GM19239 (cell line): ENCODE data around the gene HSP90B1.

Experiments
- DNase-seq: peaks from one replicate; pipeline ENCODE4 v3.0.0; 2011; ENCODE audit warnings: low spot score; ENCODE audit not compliant: insufficient read length
- FAIRE-seq: peaks from 2 replicates; lab custom pipeline; 2011; peaks lifted over from hg19 to GRCh38; lab: Jason Lieb, UNC

HSP90B1 gene

DNA sequence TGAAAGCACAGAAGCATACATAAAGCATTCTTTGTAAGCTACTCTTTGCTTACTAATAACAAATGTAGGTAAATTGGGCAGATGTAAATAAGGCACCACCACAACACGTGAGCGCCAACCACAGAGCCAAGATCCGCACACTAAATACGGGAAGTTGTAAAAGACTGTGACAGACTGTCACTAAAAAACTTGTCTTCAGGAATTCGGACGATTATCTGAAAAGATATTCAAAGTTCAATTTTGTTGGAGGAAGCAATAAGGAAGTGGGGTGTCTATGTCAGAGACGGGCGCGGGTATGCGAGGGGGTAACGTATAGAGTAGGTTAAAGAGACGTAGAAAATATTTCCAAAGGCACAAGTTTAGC lies 1.5 kb upstream of the HSP90B1 start:
- peak; percentile 95 for FAIRE-seq
- no peak for DNase-seq

DNA sequence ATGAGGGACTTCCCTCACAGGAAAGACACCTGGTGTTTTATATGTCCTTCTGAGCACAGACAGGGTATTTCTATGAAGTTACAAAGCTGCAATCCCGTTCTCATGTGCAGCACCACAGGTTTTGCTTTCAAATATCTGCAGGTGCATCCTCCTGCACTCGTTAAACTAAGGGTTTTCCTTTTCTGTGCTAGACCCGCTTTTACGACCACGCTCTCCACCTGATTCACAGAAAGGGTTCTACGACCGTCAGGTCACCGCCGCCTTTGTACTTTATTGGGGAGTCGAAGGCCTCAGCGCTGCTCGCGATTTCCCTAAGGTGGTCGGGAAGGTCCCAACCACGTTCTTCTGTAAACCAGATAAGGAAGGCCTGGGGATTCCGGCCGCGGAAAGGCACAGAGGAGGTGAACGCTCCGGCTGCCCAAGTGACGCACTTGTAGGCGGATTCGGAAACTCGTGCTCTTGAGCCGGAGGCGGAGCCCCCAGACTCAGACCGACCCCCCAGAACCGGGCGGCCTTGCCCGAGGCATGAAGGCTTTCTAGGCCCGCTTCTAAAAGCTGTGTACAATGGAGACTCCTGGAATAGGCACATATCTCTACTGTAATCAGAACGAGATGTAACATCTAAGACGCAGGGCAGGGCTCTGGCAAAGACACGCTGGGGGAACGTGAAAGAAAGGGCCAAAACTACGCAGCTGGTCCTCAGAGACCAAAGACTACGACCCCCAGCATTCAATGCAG lies 995 bp upstream of the HSP90B1 start:
- DNase-seq (no peak), FAIRE-seq (peak; percentile 67)

DNA sequence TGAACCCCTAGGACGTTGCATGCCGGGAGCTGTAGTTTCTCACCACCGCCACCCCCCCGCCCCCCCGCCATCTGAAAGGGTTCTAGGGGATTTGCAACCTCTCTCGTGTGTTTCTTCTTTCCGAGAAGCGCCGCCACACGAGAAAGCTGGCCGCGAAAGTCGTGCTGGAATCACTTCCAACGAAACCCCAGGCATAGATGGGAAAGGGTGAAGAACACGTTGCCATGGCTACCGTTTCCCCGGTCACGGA lies 501 bp upstream of the HSP90B1 start:
- DNase-seq (no peak), FAIRE-seq (no peak)

DNA sequence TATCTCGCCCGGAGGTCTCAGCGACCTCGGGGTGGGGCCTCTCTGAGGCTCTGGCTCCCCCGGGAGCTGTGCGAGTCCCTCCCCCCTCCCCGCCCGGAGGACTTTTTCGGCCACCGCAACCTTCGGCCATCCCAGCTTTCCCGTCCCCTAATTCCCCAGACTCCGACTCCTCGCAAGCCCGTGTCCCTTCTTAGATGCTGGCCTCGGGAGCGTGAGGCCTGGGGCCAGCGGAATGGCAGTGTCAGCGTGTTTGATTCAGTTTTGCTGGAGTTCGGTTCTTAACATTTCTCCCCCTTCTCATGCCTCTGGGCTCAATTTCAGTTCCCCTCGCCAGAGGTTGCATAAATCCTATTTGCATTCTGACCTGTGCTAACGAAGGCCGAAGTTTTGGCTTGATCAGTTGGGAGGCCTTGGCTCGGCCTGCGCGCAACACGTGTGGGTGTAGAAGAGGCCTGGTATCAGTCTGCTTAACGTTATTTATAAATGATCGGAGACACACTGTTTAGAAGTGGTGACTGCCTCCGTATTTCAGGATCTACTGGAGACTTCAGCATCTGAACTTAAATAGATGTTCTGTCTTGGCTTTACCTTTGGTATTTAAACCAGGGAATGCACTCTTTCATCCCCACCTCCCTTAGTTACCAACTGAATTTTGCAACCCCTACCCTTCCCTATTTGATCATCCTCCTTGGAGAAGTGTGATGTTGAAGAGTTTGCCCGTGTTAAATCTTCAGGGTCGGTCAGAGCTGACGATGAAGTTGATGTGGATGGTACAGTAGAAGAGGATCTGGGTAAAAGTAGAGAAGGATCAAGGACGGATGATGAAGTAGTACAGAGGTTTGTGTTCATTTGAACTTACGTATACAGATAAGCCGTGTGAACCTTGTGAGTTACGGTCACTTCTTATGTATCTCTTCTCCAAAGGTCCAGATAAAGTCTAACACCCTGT lies 851 bp downstream of the HSP90B1 start:
- FAIRE-seq (peak; percentile 79), DNase-seq (no peak)

GRCh38 chr12:103933237-103933636 lies 3.0 kb downstream of the HSP90B1 start:
- no peak for FAIRE-seq
- no peak for DNase-seq

- FAIRE-seq (no peak), DNase-seq (no peak)
These were observed 6.5 kb downstream of the HSP90B1 start for GRCh38 chr12:103936679-103937078.

DNA sequence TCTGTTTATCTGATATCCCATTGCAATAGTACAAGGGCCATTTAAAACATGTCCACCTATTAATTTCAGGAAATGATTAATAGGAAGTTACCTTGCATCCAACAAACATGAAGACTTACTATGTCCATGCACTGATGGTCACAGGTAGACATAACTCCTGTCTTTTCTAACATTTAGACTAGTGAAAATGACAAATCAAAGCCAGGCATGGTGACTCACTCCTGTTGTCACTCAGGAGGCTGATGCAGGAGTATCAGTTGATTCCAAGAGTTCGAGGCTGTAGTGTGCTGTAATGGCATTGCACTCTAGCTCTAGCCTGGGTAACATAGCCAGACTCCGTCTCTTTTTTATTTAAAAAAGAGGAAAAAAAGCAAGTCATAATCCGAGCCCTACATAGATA lies 14.8 kb downstream of the HSP90B1 start:
- DNase-seq (no peak), FAIRE-seq (no peak)

GRCh38 chr12:103947871-103948555 lies 17.8 kb downstream of the HSP90B1 start:
- FAIRE-seq: no peak

GRCh38 chr12:103948746-103949406 lies 18.7 kb downstream of the HSP90B1 start:
- DNase-seq (no peak), FAIRE-seq (no peak)

More at GRCh38 chr12:103947871-103948555, 17.8 kb downstream of the HSP90B1 start:
- DNase-seq: no peak

GRCh38 chr12:103952497-103952896 lies 22.3 kb downstream of the HSP90B1 start:
- DNase-seq (no peak), FAIRE-seq (no peak)

- FAIRE-seq (no peak), DNase-seq (no peak)
These were observed 25.8 kb downstream of the HSP90B1 start for GRCh38 chr12:103955811-103956508.

GRCh38 chr12:103956509-103957027 lies 26.4 kb downstream of the HSP90B1 start:
- DNase-seq (no peak), FAIRE-seq (no peak)

- DNase-seq (no peak), FAIRE-seq (no peak)
These were observed 27.7 kb downstream of the HSP90B1 start for GRCh38 chr12:103957865-103958388.

DNA sequence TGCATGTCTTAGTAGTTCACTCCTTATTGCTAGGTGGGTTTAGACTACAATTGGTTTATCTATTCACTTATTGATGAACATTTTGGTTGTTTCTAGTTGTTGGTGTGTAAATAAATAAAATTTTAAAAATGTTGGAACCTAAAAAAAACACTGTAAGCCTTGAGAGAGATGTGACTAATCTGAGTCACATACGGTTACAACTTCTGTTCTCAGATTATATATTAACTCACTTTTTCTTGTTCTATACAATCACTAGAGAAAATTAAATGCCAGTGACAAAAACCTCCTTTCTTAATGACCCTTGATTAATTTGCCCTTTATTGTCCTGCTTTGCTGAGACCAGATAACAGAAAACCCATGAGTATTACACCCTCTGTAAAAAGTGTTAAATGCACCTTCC lies 28.4 kb downstream of the HSP90B1 start:
- FAIRE-seq (no peak), DNase-seq (no peak)

DNA sequence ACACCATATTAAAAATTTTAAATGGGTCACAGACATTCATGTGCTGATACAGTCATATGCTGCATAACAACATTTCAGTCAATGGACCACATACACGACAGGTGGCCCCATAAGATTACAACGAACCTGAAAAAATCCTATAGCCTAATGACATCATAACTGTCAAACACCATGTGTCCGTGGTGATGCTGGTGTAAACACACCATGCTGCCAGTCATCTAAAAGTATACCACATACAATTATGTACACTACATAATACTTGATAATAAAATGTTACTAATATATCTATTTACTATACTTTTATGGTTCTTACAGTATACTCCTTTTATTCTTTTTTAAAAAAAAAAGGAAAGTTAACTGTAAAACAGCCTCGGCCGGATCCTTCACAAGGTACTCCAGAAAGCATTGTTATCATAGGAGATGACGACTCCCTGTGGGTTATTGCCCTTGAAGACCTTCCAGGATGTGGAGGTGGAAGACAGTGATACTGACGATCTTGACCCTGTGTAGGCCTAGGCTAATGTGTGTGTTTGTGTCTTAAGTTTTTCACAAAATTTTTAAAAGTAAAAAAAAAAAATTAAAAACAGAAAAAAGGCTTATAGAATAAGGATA lies 30.5 kb downstream of the HSP90B1 start:
- no peak for FAIRE-seq

GRCh38 chr12:103962493-103962892 lies 32.3 kb downstream of the HSP90B1 start:
- DNase-seq: no peak
- no peak for FAIRE-seq

More for the DNA sequence above, 30.5 kb downstream of the HSP90B1 start:
- no peak for DNase-seq

- DNase-seq: no peak
- no peak for FAIRE-seq
These were observed 34.6 kb downstream of the HSP90B1 start for GRCh38 chr12:103964805-103965204.

DNA sequence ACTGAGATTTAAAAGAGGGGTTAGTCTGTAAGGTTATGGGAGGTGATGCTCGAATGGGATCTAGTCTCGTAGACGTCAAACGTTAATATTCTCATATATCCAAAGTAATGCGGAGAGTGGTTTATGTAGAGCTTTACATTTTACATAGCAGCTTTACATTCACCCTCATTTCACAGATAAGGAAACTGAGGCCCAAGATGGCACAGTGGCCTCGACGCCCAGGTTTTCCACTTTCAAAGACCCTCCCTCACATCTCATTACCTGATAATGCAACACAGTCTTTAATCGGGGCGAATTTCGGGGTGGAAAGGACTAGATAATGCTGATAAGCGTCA lies 35.0 kb downstream of the HSP90B1 start:
- FAIRE-seq (no peak), DNase-seq (no peak)
